Urinary bladder (tissue), 4 donors: ENCODE measurements around the gene TRIM44. TPM values are rescaled to one million over a fixed set of nuclear protein-coding genes. Genes with fewer than 3 reads are reported as not detected.
"Not testable (repeated sequence)": the region's sequence is repeated elsewhere in the genome, so short reads cannot be mapped to it uniquely, and the experiment has no call there.

Experiments
- DNase-seq: peaks from one replicate; pipeline ENCODE4 v3.0.0-alpha.2; 2015; ENCODE audit errors: extremely low spot score
- H3K27ac ChIP-seq: one replicate; pipeline ENCODE4 v1.5.1; 2013; ENCODE audit warnings: low read depth, mild to moderate bottlenecking, moderate library complexity
- H3K36me3 ChIP-seq: one replicate; pipeline ENCODE4 v1.6.1; 2013; ENCODE audit warnings: mild to moderate bottlenecking, moderate library complexity; ENCODE audit not compliant: insufficient read depth
- H3K4me1 ChIP-seq: one replicate; pipeline ENCODE4 v1.6.1; 2013; ENCODE audit warnings: mild to moderate bottlenecking, moderate library complexity; ENCODE audit not compliant: insufficient read depth
- H3K4me3 ChIP-seq: one replicate; pipeline ENCODE4 v1.5.1; 2013; ENCODE audit warnings: low read depth, low read length
- WGBS: extraction: QIAGEN DNeasy Blood & Tissue Kit; methylation state at CpG from one replicate; pipeline ENCODE4 v1.1.7; 2013; 5-methylcytosine and 5-hydroxymethylcytosine counted together
- polyA plus RNA-seq: library from polyadenylated mRNA; stranded (reverse); fragments of 200-250 nt; gene quantifications from one replicate; pipeline ENCODE4 v1.2.3, GENCODE V29; 2013
- total RNA-seq: library from RNA; depleted of rRNA; stranded (reverse); fragments of >200 nt; gene quantifications from one replicate; pipeline ENCODE4 v1.2.3, GENCODE V29; 2014
- donor health status: healthy with polysubstance abuse.
- donor health status: healthy.

Gene TRIM44
- total and polyA plus RNA-seq, 2 donors: 16.0 to 24.3 TPM

DNA sequence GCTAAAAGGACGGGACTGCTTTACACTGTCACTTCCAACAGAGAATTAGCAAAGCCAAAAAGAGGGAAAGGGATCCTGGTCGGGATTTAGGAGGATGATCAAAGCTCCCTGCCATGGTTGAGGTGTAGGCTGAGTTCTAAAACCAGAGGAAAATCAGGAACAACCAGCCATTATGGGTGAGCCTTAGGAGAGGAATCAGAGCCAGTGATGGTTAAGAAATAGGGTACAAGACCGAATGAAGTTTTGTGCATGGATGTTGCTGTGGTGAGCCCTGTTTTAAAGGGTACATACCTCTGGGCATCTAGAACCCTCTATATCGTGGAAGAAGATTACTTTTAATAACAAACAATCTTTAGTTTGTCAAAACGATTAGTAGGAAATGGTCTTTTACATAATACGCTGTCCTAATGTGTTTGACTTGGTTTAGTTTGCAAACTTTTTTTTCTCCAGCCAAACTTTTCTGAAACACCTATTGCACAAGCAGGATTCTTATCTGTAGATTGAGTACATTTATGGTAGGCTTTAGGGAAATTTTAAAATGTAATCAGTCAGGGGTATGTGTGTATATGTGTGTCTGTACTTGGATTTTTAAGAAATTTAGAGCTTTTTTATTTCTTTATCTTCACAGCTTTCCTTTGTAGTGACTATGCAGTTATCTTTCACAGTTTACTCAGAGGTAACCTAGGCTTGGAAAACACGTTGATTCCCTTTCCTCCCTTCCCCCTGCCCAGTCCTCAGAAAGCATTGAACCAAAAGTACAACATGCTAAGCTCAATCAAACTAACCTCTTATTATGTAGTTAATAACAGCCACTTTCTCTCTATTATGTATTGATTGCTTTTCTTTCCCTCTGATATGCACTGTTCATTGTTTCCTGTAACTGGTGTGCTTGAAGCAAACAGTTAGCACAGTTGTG is 26.8 kb downstream of the TRIM44 start:
- 60% methylated on average over 7 of the region's 7 CpGs for WGBS
- Histone ChIP-seq H3K4me3 (no peak overlapping the region), H3K27ac (no peak overlapping the region), H3K36me3 (peaks cover 1% of the 10 kb centered on the region), H3K4me1 (no peaks in the 10 kb centered on the region)
- DNase-seq: no peak

DNA sequence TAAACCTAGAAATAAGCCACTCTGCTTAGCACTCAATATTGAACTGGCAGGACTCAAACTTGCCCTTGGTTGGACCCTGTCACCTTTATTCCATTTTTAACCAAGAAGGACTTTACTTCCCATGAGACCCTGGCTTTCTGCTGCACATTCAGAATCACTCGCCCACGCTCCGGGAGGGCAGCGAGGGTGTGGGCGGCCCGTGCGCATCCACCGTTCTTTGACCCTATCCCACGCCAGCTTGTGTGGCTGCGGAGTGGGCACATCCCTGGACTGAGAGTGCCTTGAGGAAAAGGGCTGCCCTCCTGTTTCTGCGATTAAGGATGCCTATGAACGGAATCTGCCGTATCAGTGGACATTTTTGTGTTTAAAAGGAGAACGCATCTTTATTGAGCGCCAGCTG is 39.6 kb downstream of the TRIM44 start:
- Histone ChIP-seq H3K4me3 (no peak overlapping the region), H3K27ac (no peak overlapping the region), H3K36me3 (no peaks in the 10 kb centered on the region), H3K4me1 (no peaks in the 10 kb centered on the region)
- WGBS: 97% methylated on average over 15 of the region's 15 CpGs
- no peak for DNase-seq

DNA sequence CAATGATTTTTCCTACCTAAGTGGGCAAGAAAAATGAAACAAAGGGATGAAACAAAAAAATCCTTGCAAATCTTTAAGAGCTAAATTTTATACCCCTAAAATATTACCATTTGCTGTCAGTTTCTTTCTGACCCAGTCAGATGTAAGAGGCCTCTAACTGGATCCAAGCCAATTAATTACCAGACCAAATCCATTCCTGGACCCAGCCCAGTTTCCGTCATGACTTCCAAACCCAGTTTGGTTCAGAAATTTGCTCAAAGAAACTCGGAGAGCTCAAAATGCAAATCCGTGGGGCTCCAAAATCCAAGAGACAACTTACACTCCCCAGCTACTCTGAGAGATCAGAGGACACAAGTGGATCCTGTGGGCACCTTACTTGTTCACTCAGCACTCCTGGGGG is 46.8 kb downstream of the TRIM44 start:
- DNase-seq: no peak
- Histone ChIP-seq H3K27ac (no peak overlapping the region), H3K4me1 (no peaks in the 10 kb centered on the region), H3K36me3 (no peaks in the 10 kb centered on the region), H3K4me3 (no peak overlapping the region)
- 66% methylated on average over 3 of the region's 3 CpGs for WGBS

DNA sequence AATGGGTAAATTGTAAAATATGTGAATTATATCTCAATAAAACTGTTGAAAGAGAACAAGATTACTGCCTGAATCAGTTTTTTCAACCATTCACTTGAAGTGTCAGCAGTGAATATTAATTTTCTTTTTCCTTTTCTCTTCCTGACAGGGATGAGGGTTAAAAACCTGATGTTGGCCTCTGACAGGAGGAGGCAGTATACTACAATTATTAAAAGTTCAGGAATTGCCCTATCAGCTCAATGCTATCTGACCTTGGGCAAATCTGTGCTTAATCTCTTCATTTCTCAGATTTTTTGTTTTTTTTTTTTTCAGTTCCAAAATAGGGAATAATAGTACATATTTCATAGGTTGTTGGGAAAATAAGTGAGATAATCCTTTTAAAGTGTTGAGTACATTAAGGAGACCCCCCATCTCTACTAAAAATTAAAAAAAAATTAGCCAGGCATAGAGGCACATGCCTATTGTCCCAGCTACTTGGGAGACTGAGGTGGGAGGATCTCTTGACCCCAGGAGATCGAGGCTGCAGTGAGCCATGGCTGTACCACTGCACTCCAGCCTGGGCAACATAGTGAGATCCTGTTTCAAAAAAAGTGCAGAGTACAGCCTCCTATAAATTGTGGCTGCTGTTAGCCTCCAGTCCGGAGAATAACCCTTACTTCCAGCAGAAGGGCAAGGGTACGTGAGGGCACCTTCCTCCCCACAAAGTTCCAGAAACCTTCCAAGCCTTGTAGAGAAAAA is 48.8 kb downstream of the TRIM44 start:
- no peak for DNase-seq
- WGBS: 91% methylated on average over 3 of the region's 3 CpGs
- no peaks in the 10 kb centered on the region for H3K4me1 ChIP-seq
- H3K27ac ChIP-seq: no peak overlapping the region
- H3K36me3 ChIP-seq: no peaks in the 10 kb centered on the region
- no peak overlapping the region for H3K4me3 ChIP-seq

DNA sequence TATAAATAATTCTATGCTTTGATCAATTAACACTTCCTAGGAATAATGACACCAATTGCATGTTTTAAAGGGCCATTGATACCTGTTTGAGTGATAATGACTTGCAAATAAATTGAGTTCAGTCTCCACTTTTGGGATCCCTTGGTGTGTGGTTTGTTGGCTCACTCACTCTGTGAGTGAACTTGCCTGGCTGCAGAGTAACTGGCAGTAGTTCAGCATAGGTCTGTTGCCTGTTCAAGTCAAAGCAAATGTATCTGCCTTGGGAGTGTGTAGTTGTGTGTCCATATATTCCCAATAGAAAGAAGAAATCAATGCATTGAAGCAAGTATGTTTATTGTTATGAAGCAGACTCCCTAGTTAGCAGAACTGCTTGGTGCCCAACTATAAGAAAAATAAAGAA is 49.3 kb downstream of the TRIM44 start:
- no peak overlapping the region for H3K4me3 ChIP-seq
- DNase-seq: no peak
- no peaks in the 10 kb centered on the region for H3K36me3 ChIP-seq
- no peak overlapping the region for H3K27ac ChIP-seq
- H3K4me1 ChIP-seq: no peaks in the 10 kb centered on the region

DNA sequence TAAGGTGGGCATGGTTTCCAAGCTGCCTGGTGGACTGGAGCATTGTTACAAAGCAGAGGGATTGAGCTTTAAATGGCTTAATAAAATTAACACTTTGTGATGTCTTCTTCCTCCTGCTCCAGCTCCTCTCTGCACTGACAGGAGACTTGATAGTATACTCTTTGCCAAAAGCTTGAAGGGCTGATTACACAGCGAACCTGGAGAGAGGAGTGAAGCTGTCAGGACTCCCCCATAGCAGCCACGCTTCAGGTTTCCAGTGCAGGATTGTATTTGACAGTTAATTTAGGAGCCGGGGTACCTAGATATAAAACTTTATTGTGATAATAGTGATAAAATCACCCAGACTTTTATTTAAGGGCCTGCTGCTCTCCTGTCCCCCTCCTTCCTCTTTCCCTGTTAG is 50.0 kb downstream of the TRIM44 start:
- no peak for DNase-seq
- no peak overlapping the region for H3K4me3 ChIP-seq
- H3K27ac ChIP-seq: no peak overlapping the region
- WGBS: 76% methylated on average over 3 of the region's 3 CpGs
- H3K4me1 ChIP-seq: no peaks in the 10 kb centered on the region
- H3K36me3 ChIP-seq: no peaks in the 10 kb centered on the region

DNA sequence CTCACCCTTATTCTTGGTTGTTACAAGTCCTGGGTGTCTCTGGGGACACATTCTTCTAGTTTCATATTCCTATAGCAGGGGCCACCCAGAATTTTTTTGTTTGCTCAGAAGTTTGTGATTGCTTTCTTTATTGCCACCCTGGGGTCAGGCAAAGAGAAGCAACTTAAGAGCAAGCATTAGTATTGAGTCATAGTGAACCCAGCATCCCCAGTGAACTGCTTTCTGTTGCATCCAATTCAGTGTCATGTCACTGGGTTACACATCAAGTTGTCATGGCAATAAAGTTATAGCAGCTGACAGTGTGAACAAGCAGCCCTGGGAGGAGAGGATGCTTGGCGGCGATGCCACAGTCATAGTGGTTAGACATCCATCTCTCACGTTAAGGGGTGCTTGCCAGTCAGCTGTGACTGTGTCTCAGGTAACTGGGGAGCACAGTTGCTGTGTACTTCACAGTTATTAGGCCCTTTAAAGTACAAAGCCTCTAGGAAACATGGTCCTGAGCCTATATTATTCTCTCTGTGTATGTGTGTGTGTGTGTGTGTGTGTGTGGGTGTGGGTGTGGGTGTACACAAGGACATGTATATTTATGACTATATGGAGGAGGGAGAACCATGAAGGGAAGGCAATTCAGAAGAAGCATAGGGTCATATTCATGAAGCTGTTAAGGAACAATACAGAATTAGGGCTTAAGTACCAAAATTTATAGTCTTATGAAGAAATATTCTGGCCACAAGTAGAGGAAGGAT is 52.5 kb downstream of the TRIM44 start:
- Histone ChIP-seq H3K4me1 (no peaks in the 10 kb centered on the region), H3K36me3 (no peaks in the 10 kb centered on the region), H3K27ac (no peak overlapping the region), H3K4me3 (no peak overlapping the region)
- no peak for DNase-seq
- WGBS: 90% methylated on average over 3 of the region's 3 CpGs

DNA sequence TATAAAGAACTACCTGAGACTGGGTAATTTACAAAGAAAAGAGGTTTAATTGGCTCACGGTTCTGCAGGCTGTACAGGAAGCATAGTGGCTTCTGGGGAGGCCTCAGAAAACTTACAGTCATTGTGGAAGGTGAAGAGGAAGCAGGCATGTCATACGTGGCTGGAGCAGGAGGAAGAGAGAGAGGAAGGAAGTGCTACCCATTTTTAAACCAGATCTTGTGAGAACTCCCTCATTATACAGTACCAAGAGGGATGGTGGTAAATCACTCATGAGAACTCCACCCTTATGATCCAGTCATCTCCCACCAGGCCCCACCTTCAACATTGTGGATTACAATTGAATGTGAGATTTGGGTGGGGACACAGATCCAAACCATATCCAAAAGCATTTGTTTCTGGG is 53.1 kb downstream of the TRIM44 start:
- not testable (repeated sequence) for H3K36me3 ChIP-seq, H3K4me1 ChIP-seq, H3K27ac ChIP-seq, H3K4me3 ChIP-seq, DNase-seq
- WGBS: 79% methylated on average over 2 of the region's 2 CpGs

DNA sequence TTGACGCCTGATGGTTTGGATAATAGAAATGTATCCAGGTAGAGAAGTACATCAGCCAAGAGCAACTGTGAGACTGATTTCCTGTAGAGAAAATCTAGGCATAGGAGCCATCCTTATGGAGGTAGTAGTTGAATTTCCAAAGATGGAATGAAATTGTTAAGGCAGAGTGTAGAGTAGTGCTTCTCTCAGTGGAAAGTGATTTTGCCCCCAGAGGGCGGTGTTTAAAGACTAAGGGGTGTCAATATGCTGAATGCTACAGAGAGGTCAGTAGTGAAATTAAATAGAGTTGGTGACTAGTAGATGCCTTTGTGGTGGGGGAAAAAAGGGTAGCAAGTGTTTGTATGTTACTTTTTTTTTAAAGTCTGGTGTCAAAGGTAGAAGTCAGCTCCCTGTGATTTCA is 54.5 kb downstream of the TRIM44 start:
- no peak for DNase-seq
- no peaks in the 10 kb centered on the region for H3K4me1 ChIP-seq
- WGBS: 98% methylated on average over 2 of the region's 2 CpGs

DNA sequence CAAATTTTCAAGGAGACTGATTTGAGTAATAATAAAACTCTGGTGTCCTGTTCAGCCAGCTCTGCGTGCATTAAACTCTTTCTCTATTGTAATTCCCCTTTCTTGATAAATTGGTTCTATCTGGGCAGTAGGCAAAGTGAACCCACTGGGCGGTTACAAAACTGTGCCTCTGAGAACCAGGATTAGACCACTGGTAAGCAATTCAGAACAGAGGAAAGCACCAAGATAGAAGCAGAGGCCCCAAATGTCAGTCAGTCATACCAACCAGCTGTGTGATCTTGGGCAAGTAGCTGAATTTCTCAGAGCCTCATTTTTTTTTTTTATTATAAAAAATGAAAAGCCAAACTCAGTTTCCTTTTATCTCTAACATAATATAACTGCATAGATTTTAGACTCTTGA is 54.9 kb downstream of the TRIM44 start:
- 93% methylated on average over 2 of the region's 2 CpGs for WGBS
- H3K36me3 ChIP-seq: no peaks in the 10 kb centered on the region
- H3K4me1 ChIP-seq: no peaks in the 10 kb centered on the region
- DNase-seq: no peak
- no peak overlapping the region for H3K4me3 ChIP-seq
- H3K27ac ChIP-seq: no peak overlapping the region

More for the DNA sequence above, 54.5 kb downstream of the TRIM44 start:
- Histone ChIP-seq H3K27ac (no peak overlapping the region), H3K36me3 (no peaks in the 10 kb centered on the region), H3K4me3 (no peak overlapping the region)

DNA sequence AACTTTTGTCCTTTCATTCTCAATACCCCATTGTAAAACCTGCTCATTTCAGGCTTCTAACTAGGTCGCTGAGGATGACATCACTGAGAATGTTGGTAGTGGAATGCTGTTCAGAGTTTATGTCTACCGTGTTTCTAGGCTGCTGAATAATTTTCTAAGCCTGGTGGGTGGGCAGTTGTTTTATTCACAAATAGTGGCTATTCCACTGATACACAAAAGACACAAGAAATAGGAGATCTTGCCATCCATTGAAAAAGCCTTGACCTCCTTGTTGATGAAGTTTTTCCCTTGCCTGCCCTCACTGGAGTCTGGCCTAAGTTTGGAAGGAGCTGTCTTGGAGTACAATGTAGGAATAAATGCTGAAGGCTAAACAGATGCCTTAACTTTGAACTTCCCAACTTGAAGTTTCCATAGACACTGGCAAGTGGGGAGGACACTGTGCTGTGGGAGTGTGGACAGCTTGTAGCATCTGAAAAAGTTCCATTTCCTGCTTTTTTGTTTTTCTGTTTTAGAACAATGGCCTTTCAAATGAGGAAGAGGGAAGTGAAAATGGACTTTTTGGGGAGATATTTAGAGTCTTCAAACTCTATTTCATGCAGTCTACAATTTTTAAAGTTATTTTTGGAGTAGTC is 59.2 kb downstream of the TRIM44 start:
- 55% methylated on average over 2 of the region's 2 CpGs for WGBS
- H3K4me3 ChIP-seq: no peak overlapping the region
- no peaks in the 10 kb centered on the region for H3K4me1 ChIP-seq
- H3K27ac ChIP-seq: no peak overlapping the region
- DNase-seq: no peak
- peaks cover 4% of the 10 kb centered on the region for H3K36me3 ChIP-seq

DNA sequence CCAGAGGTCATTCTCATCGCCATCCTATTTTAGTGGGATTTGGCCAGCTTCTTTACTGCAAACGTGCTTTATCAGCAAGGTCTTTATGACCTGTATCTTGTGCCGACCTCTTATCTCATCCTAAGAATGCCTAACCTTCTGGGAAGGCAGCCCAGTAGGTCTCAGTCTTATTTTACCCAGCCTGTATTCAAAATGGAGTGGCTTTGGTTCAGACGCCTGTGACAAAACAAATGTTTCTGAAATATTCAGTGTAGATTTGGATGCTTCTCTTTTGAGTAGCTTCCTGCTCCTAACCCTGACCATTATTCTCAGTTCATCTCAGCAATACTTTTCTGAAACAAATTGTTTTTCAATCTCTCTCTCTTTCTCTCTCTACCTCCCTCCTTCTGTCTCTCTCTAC is 60.1 kb downstream of the TRIM44 start:
- no peak for DNase-seq
- WGBS: 62% methylated on average over 4 of the region's 4 CpGs
- no peak overlapping the region for H3K4me3 ChIP-seq
- no peak overlapping the region for H3K27ac ChIP-seq
- peaks cover 4% of the 10 kb centered on the region for H3K36me3 ChIP-seq
- H3K4me1 ChIP-seq: no peaks in the 10 kb centered on the region

DNA sequence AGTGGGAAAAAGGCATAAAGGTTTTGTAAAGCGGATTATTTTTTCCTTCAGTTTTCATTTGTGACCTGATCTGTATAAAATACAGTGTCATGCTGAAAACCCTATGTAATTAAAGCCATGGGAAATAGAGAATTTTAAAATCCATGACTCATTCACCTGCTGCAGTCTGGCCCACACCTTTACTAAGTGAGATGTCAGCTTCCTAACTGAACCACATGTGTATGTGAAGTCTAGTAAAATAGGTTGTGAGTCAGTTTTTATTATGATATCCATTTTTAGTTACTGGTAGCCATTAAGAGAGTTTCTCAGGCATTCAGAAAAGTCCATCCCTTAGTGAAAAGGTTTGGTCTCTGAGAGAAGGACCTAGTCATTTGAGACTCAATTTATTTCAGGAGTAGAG is 60.9 kb downstream of the TRIM44 start:
- peaks cover 7% of the 10 kb centered on the region for H3K36me3 ChIP-seq
- WGBS: 97% methylated on average over 1 of the region's 1 CpG

More for the DNA sequence above, 60.9 kb downstream of the TRIM44 start:
- no peak for DNase-seq
- no peaks in the 10 kb centered on the region for H3K4me1 ChIP-seq
- H3K27ac ChIP-seq: no peak overlapping the region
- no peak overlapping the region for H3K4me3 ChIP-seq
